Natural killer cell (primary cell): Measurements from ENCODE around the gene CST11. TPM values are rescaled to one million over a fixed set of nuclear protein-coding genes. Genes with fewer than 3 reads are reported as not detected.

Experiments used
- ATAC-seq, 3 donors: fragments of 150-1000 bp in 2 of 3; fragments of 200-7000 bp in 1 of 3; cut with Tn5 transposase; 1 replicate in 1 of 3; 2 replicates in 2 of 3; pipeline ENCODE4 v1.10.0; 2021; ENCODE audit warnings: mild to moderate bottlenecking in 2 of 3, moderate library complexity in 2 of 3
- DNase-seq, 2 donors: peaks; one replicate each; pipeline versions ENCODE4 v3.0.0 to v3.0.0-alpha.2; 2013 to 2021; ENCODE audit warnings: mixed read lengths in 1 of 2
- H3K27ac ChIP-seq: one replicate; pipeline ENCODE4 v1.5.1; 2013; ENCODE audit warnings: mild to moderate bottlenecking, low read length
- H3K27me3 ChIP-seq: one replicate; pipeline ENCODE4 v1.6.1; 2013; ENCODE audit warnings: low read length; ENCODE audit not compliant: control insufficient read depth, insufficient read depth
- H3K36me3 ChIP-seq: one replicate; pipeline ENCODE4 v1.6.1; 2013; ENCODE audit warnings: low read length; ENCODE audit not compliant: control insufficient read depth, insufficient read depth
- H3K4me1 ChIP-seq: one replicate; pipeline ENCODE4 v1.6.1; 2013; ENCODE audit warnings: low read length; ENCODE audit not compliant: control insufficient read depth, insufficient read depth
- H3K4me3 ChIP-seq: one replicate; pipeline ENCODE4 v1.5.1; 2013; ENCODE audit warnings: low read length
- H3K9me3 ChIP-seq: one replicate; pipeline ENCODE4 v1.6.1; 2013; ENCODE audit warnings: low read length; ENCODE audit not compliant: control insufficient read depth, insufficient read depth
- H3K27ac Mint-ChIP-seq, 2 donors: one replicate each; pipeline ENCODE4 v1.8.0; 2022; ENCODE audit warnings: mild to moderate bottlenecking in 2 of 2, mixed read lengths in 2 of 2, moderate library complexity in 1 of 2
- H3K27me3 Mint-ChIP-seq, 2 donors: one replicate each; pipeline ENCODE4 v1.8.0; 2022; ENCODE audit warnings: low read depth in 2 of 2, mixed read lengths in 2 of 2
- H3K36me3 Mint-ChIP-seq: one replicate; pipeline ENCODE4 v1.8.0; 2022; ENCODE audit warnings: mixed read lengths
- H3K4me1 Mint-ChIP-seq, 2 donors: one replicate each; pipeline ENCODE4 v1.8.0; 2022; ENCODE audit warnings: mixed read lengths in 2 of 2
- H3K4me3 Mint-ChIP-seq: one replicate; pipeline ENCODE4 v1.8.0; 2022; ENCODE audit warnings: mild to moderate bottlenecking, moderate library complexity, mixed read lengths
- H3K9me3 Mint-ChIP-seq, 2 donors: one replicate each; pipeline ENCODE4 v1.8.0; 2022; ENCODE audit warnings: mixed read lengths in 2 of 2
- CTCF ChIP-seq: fragments of 200-600 bp; IDR thresholded peaks from one replicate; pipeline ENCODE4 v1.8.0; 2022; ENCODE audit warnings: antibody characterized with exemption
- WGBS: methylation state at CpG from one replicate; pipeline ENCODE4 v1.1.7; 2013; ENCODE audit warnings: missing lambda C conversion rate; ENCODE audit not compliant: insufficient coverage; 5-methylcytosine and 5-hydroxymethylcytosine counted together
- intact Hi-C: fragments of 100-400 bp; cut with micrococcal nuclease; formaldehyde crosslinking; loops from one replicate; pipeline ENCODE4 v1.14.2; 2022
- total RNA-seq, 4 donors: library from RNA; stranded (reverse); fragments of 120-200 nt in 1 of 4; gene quantifications; one replicate each; pipeline versions ENCODE4 v1.2.3 to v1.2.4, GENCODE V29; 2013 to 2022

CST11 gene
- total RNA-seq, 3 donors from 2014 or later (not counting 1 experiment from before 2014, with no cell fraction given), result not detected

- H3K4me1 Mint-ChIP-seq, result peaks cover 48 to 49% of the 10 kb centered on the region in 2 donors
- DNase-seq (no peak), ATAC-seq (no peak)
- no peak overlapping the region for H3K4me3 Mint-ChIP-seq
- intact Hi-C loops, result no loop called here
- H3K36me3 ChIP-seq, result no peaks in the 10 kb centered on the region
- no peaks in the 10 kb centered on the region for H3K36me3 Mint-ChIP-seq
- no peak for TF ChIP-seq CTCF
- H3K4me3 ChIP-seq, result no peak overlapping the region
- no peak overlapping the region for H3K27ac ChIP-seq
- no peaks in the 10 kb centered on the region for H3K9me3 Mint-ChIP-seq
- 91% methylated on average over 15 of the region's 15 CpGs for WGBS
- H3K27me3 ChIP-seq, result no peaks in the 10 kb centered on the region
- no peaks in the 10 kb centered on the region for H3K27me3 Mint-ChIP-seq
- peaks cover 42% of the 10 kb centered on the region for H3K4me1 ChIP-seq
- no peak overlapping the region for H3K27ac Mint-ChIP-seq
- H3K9me3 ChIP-seq, result no peaks in the 10 kb centered on the region
Observed at GRCh38 chr20:23453549-23454543, 1.2 kb upstream of the CST11 start.

GRCh38 chr20:23451956-23452487 is 654 bp downstream of the CST11 start:
- Mint-ChIP-seq H3K4me1 (peaks cover 31 to 32% of the 10 kb centered on the region in 2 donors), H3K27me3 (no peaks in the 10 kb centered on the region), H3K9me3 (no peaks in the 10 kb centered on the region), H3K27ac (no peak overlapping the region), H3K36me3 (no peaks in the 10 kb centered on the region), H3K4me3 (no peak overlapping the region)
- ATAC-seq, result no peak
- Histone ChIP-seq H3K4me1 (peaks cover 34% of the 10 kb centered on the region), H3K9me3 (no peaks in the 10 kb centered on the region), H3K27me3 (no peaks in the 10 kb centered on the region), H3K4me3 (no peak overlapping the region), H3K36me3 (no peaks in the 10 kb centered on the region), H3K27ac (no peak overlapping the region)
- no peak for DNase-seq
- no peak for TF ChIP-seq CTCF
- 96% methylated on average over 11 of the region's 11 CpGs for WGBS
- intact Hi-C loops, result no loop called here

- H3K36me3 Mint-ChIP-seq, result no peaks in the 10 kb centered on the region
- intact Hi-C loops, result no loop called here
- Histone ChIP-seq H3K27me3 (no peaks in the 10 kb centered on the region), H3K4me1 (peaks cover 22% of the 10 kb centered on the region), H3K4me3 (no peak overlapping the region), H3K9me3 (no peaks in the 10 kb centered on the region), H3K27ac (no peak overlapping the region), H3K36me3 (no peaks in the 10 kb centered on the region)
- no peak overlapping the region for H3K27ac Mint-ChIP-seq
- DNase-seq, result no peak
- peaks cover 20% of the 10 kb centered on the region in 2 donors for H3K4me1 Mint-ChIP-seq
- no peaks in the 10 kb centered on the region for H3K9me3 Mint-ChIP-seq
- no peak for TF ChIP-seq CTCF
- WGBS, result 91% methylated on average over 1 of the region's 1 CpG
- no peak overlapping the region for H3K4me3 Mint-ChIP-seq
- no peak for ATAC-seq
- H3K27me3 Mint-ChIP-seq, result no peaks in the 10 kb centered on the region
Observed at GRCh38 chr20:23450877-23451276, 1.8 kb downstream of the CST11 start.
